GM11168 (cell line): ENCODE data around the gene SLC66A2.
"Not testable (repeated sequence)": the region's sequence is repeated elsewhere in the genome, so short reads cannot be mapped to it uniquely, and the experiment has no call there.

Experiments
- in situ Hi-C: fragments of 300-500 bp; cut with MboI; formaldehyde crosslinking; loops from one replicate; pipeline ENCODE4 v1.12.0; 2022; ENCODE audit warnings: low sequenced_read_pairs; ENCODE audit not compliant: unreplicated experiment

SLC66A2 gene

GRCh38 chr18:79872527-79873444 lies 78.7 kb downstream of the SLC66A2 start:
- in situ Hi-C loops: no loop called here

GRCh38 chr18:79871481-79872091 lies 79.9 kb downstream of the SLC66A2 start:
- in situ Hi-C loops: no loop called here

GRCh38 chr18:79871026-79871390 lies 80.4 kb downstream of the SLC66A2 start:
- in situ Hi-C loops: no loop called here

- in situ Hi-C loops: no loop called here
These were observed 81.0 kb downstream of the SLC66A2 start for GRCh38 chr18:79870301-79871025.

GRCh38 chr18:79869591-79870300 lies 81.7 kb downstream of the SLC66A2 start:
- in situ Hi-C loops: no loop called here

GRCh38 chr18:79868811-79869541 lies 82.5 kb downstream of the SLC66A2 start:
- in situ Hi-C loops: no loop called here

- in situ Hi-C loops: no loop called here
These were observed 83.2 kb downstream of the SLC66A2 start for GRCh38 chr18:79868168-79868784.

- in situ Hi-C loops: no loop called here
These were observed 83.8 kb downstream of the SLC66A2 start for GRCh38 chr18:79867666-79868065.

GRCh38 chr18:79866889-79867574 lies 84.4 kb downstream of the SLC66A2 start:
- in situ Hi-C loops: no loop called here

GRCh38 chr18:79865951-79866350 lies 85.5 kb downstream of the SLC66A2 start:
- in situ Hi-C loops: not testable (repeated sequence)

GRCh38 chr18:79864955-79865354 lies 86.5 kb downstream of the SLC66A2 start:
- in situ Hi-C loops: not testable (repeated sequence)

- in situ Hi-C loops: no loop called here
These were observed 87.3 kb downstream of the SLC66A2 start for GRCh38 chr18:79864006-79864725.

GRCh38 chr18:79863161-79864005 lies 88.1 kb downstream of the SLC66A2 start:
- in situ Hi-C loops: no loop called here

GRCh38 chr18:79862562-79862961 lies 88.9 kb downstream of the SLC66A2 start:
- in situ Hi-C loops: no loop called here

GRCh38 chr18:79861687-79862086 lies 89.8 kb downstream of the SLC66A2 start:
- in situ Hi-C loops: no loop called here

GRCh38 chr18:79859314-79859713 lies 92.1 kb downstream of the SLC66A2 start:
- in situ Hi-C loops: no loop called here

GRCh38 chr18:79857082-79857671 lies 94.3 kb downstream of the SLC66A2 start:
- in situ Hi-C loops: no loop called here
